ENCODE results near the gene DUS4L.
A peak's percentile ranks its signal among the peaks of the same experiment; 100 is the strongest.

Gene DUS4L

GRCh38 chr7:107579885-107580715, 16.3 kb downstream of the DUS4L start, which contains the start of gene BCAP29:
Gene BCAP29 (plus strand): TSS chr7:107580246. CDS start chr7:107580773, 527 bp downstream.
- CTCF ChIA-PET = interaction anchor here (1.3 to 1.8 kb wide), 2 partner anchors 13 to 16 kb away, joined by 3 to 8 read pairs; partner anchors contain the start of genes COG5 and DUS4L
- peak within 1 kb of the TSS; percentile 66 to 89 for H3K27ac ChIP-seq (ENCODE audit: insufficient read depth in 1 of 2, low read depth in 1 of 2, low read length in 2 of 2, poor library complexity in 1 of 2, severe bottlenecking in 2 of 2)
- H3K4me3 ChIP-seq (ENCODE audit: control insufficient read depth in 1 of 7, extremely low read depth in 1 of 7, insufficient read depth in 4 of 7, low read depth in 2 of 7, low read length in 6 of 7) = peak within 1 kb of the TSS; percentile 85 to 95 (median 89)
- under 1% methylated on average over 61 of the region's 89 CpGs for WGBS (ENCODE audit: insufficient coverage)
- no peaks in the 10 kb centered on the region for H3K27me3 ChIP-seq (replicated peaks in 2 of 5; ENCODE audit: control insufficient read depth in 4 of 5, insufficient read depth in 5 of 5, low read length in 4 of 5)
- no peaks in the 10 kb centered on the region for H3K9me3 ChIP-seq (ENCODE audit: control extremely low read depth in 1 of 5, control insufficient read depth in 4 of 5, insufficient read depth in 2 of 5, low read depth in 1 of 5, low read length in 4 of 5)
- peak; percentile 68 to 86 (median 81) for DNase-seq
- POLR2A ChIA-PET = interaction anchor here (1.3 kb wide), 1 partner anchor 16 kb away, joined by 3 read pairs; the partner anchor contains the start of genes COG5 and DUS4L
- peaks cover 4 to 12% (median 6%) of the 10 kb centered on the region in 4 experiments for H3K36me3 ChIP-seq (ENCODE audit: control insufficient read depth in 4 of 4, insufficient read depth in 4 of 4, low read length in 3 of 4)
- H3K4me1 ChIP-seq (ENCODE audit: control extremely low read depth in 1 of 4, control insufficient read depth in 4 of 4, insufficient read depth in 4 of 4, low read length in 3 of 4) = peaks cover 0 to 19% (median 13%) of the 10 kb centered on the region in 4 experiments

GRCh38 chr7:107580716-107581383, 17.1 kb downstream of the DUS4L start:
- ChIA-PET POLR2A (interaction anchor here (1.3 kb wide), 1 partner anchor 17 kb away, joined by 3 read pairs; the partner anchor contains the start of genes COG5 and DUS4L), CTCF (interaction anchor here (1.0 to 1.8 kb wide), 2 partner anchors 16 to 17 kb away, joined by 3 to 8 read pairs; partner anchors contain the start of genes COG5 and DUS4L)
- H3K36me3 ChIP-seq (ENCODE audit: control insufficient read depth in 4 of 4, insufficient read depth in 4 of 4, low read length in 3 of 4) = peaks cover 4 to 13% (median 5%) of the 10 kb centered on the region in 4 experiments
- no peaks in the 10 kb centered on the region for H3K9me3 ChIP-seq (ENCODE audit: control extremely low read depth in 1 of 5, control insufficient read depth in 4 of 5, insufficient read depth in 2 of 5, low read depth in 1 of 5, low read length in 4 of 5)
- H3K27me3 ChIP-seq (replicated peaks in 2 of 5; ENCODE audit: control insufficient read depth in 4 of 5, insufficient read depth in 5 of 5, low read length in 4 of 5) = no peaks in the 10 kb centered on the region
- DNase-seq = no peak
- H3K4me3 ChIP-seq (ENCODE audit: control insufficient read depth in 1 of 7, extremely low read depth in 1 of 7, insufficient read depth in 4 of 7, low read depth in 2 of 7, low read length in 6 of 7) = peak overlapping the region; percentile 85 to 95 (median 89)
- H3K4me1 ChIP-seq (ENCODE audit: control extremely low read depth in 1 of 4, control insufficient read depth in 4 of 4, insufficient read depth in 4 of 4, low read length in 3 of 4) = peaks cover 0 to 19% (median 13%) of the 10 kb centered on the region in 4 experiments
- no CpG with 5 or more reads among the region's 10 CpGs for WGBS (ENCODE audit: insufficient coverage)
- peak overlapping the region; percentile 66 to 89 for H3K27ac ChIP-seq (ENCODE audit: insufficient read depth in 1 of 2, low read depth in 1 of 2, low read length in 2 of 2, poor library complexity in 1 of 2, severe bottlenecking in 2 of 2)

GRCh38 chr7:107581387-107582013, 17.7 kb downstream of the DUS4L start:
- Histone ChIP-seq H3K36me3 (ENCODE audit: control insufficient read depth in 4 of 4, insufficient read depth in 4 of 4, low read length in 3 of 4) (peaks cover 4 to 15% (median 6%) of the 10 kb centered on the region in 4 experiments), H3K4me1 (ENCODE audit: control extremely low read depth in 1 of 4, control insufficient read depth in 4 of 4, insufficient read depth in 4 of 4, low read length in 3 of 4) (peaks cover 0 to 19% (median 13%) of the 10 kb centered on the region in 4 experiments), H3K27ac (ENCODE audit: insufficient read depth in 1 of 2, low read depth in 1 of 2, low read length in 2 of 2, poor library complexity in 1 of 2, severe bottlenecking in 2 of 2) (peak overlapping the region in 1 of 2 experiments; percentile 89), H3K9me3 (ENCODE audit: control extremely low read depth in 1 of 5, control insufficient read depth in 4 of 5, insufficient read depth in 2 of 5, low read depth in 1 of 5, low read length in 4 of 5) (no peaks in the 10 kb centered on the region), H3K27me3 (replicated peaks in 2 of 5; ENCODE audit: control insufficient read depth in 4 of 5, insufficient read depth in 5 of 5, low read length in 4 of 5) (no peaks in the 10 kb centered on the region), H3K4me3 (ENCODE audit: control insufficient read depth in 1 of 7, extremely low read depth in 1 of 7, insufficient read depth in 4 of 7, low read depth in 2 of 7, low read length in 6 of 7) (peak overlapping the region in 2 of 7 experiments; percentile 88 to 93)
- POLR2A ChIA-PET = no interaction called here
- 93% methylated on average over 3 of the region's 5 CpGs for WGBS (ENCODE audit: insufficient coverage)
- no peak for DNase-seq
- CTCF ChIA-PET = interaction anchor here (1.0 kb wide), 2 partner anchors 16 to 143 kb away, joined by 3 read pairs; no protein-coding TSS in a partner anchor

- 100% methylated on average over 1 of the region's 2 CpGs for WGBS (ENCODE audit: insufficient coverage)
- Histone ChIP-seq H3K27me3 (replicated peaks in 2 of 5; ENCODE audit: control insufficient read depth in 4 of 5, insufficient read depth in 5 of 5, low read length in 4 of 5) (no peaks in the 10 kb centered on the region), H3K27ac (ENCODE audit: insufficient read depth in 1 of 2, low read depth in 1 of 2, low read length in 2 of 2, poor library complexity in 1 of 2, severe bottlenecking in 2 of 2) (no peak overlapping the region), H3K4me3 (ENCODE audit: control insufficient read depth in 1 of 7, extremely low read depth in 1 of 7, insufficient read depth in 4 of 7, low read depth in 2 of 7, low read length in 6 of 7) (no peak overlapping the region), H3K9me3 (ENCODE audit: control extremely low read depth in 1 of 5, control insufficient read depth in 4 of 5, insufficient read depth in 2 of 5, low read depth in 1 of 5, low read length in 4 of 5) (no peaks in the 10 kb centered on the region), H3K4me1 (ENCODE audit: control extremely low read depth in 1 of 4, control insufficient read depth in 4 of 4, insufficient read depth in 4 of 4, low read length in 3 of 4) (peaks cover 0 to 19% (median 13%) of the 10 kb centered on the region in 4 experiments), H3K36me3 (ENCODE audit: control insufficient read depth in 4 of 4, insufficient read depth in 4 of 4, low read length in 3 of 4) (peaks cover 4 to 8% (median 7%) of the 10 kb centered on the region in 4 experiments)
- POLR2A ChIA-PET = no interaction called here
- DNase-seq = peak in 2 of 3 donors; percentile 25 to 38
- CTCF ChIA-PET = no interaction called here
Measured at GRCh38 chr7:107582875-107583274, 19.1 kb downstream of the DUS4L start.

GRCh38 chr7:107584716-107585115, 20.9 kb downstream of the DUS4L start:
- CTCF ChIA-PET = no interaction called here

GRCh38 chr7:107588529-107589130, 24.9 kb downstream of the DUS4L start:
- Histone ChIP-seq H3K9me3 (ENCODE audit: control extremely low read depth in 1 of 5, control insufficient read depth in 4 of 5, insufficient read depth in 2 of 5, low read depth in 1 of 5, low read length in 4 of 5) (no peaks in the 10 kb centered on the region), H3K27me3 (replicated peaks in 2 of 5; ENCODE audit: control insufficient read depth in 4 of 5, insufficient read depth in 5 of 5, low read length in 4 of 5) (no peaks in the 10 kb centered on the region), H3K36me3 (ENCODE audit: control insufficient read depth in 4 of 4, insufficient read depth in 4 of 4, low read length in 3 of 4) (peaks cover 8 to 11% (median 10%) of the 10 kb centered on the region in 4 experiments), H3K4me3 (ENCODE audit: control insufficient read depth in 1 of 7, extremely low read depth in 1 of 7, insufficient read depth in 4 of 7, low read depth in 2 of 7, low read length in 6 of 7) (no peak overlapping the region), H3K27ac (ENCODE audit: insufficient read depth in 1 of 2, low read depth in 1 of 2, low read length in 2 of 2, poor library complexity in 1 of 2, severe bottlenecking in 2 of 2) (no peak overlapping the region), H3K4me1 (ENCODE audit: control extremely low read depth in 1 of 4, control insufficient read depth in 4 of 4, insufficient read depth in 4 of 4, low read length in 3 of 4) (no peaks in the 10 kb centered on the region)
- ChIA-PET CTCF (no interaction called here), POLR2A (interaction anchor here (0.5 to 0.7 kb wide), 2 partner anchors 155 to 160 kb away, joined by 3 read pairs; no protein-coding TSS in a partner anchor)
- 82% methylated on average over 2 of the region's 5 CpGs for WGBS (ENCODE audit: insufficient coverage)
- no peak for DNase-seq

More at GRCh38 chr7:107584716-107585115, 20.9 kb downstream of the DUS4L start:
- no peak overlapping the region for H3K4me3 ChIP-seq (ENCODE audit: control insufficient read depth in 1 of 7, extremely low read depth in 1 of 7, insufficient read depth in 4 of 7, low read depth in 2 of 7, low read length in 6 of 7)
- DNase-seq = no peak
- POLR2A ChIA-PET = no interaction called here
- H3K27ac ChIP-seq (ENCODE audit: insufficient read depth in 1 of 2, low read depth in 1 of 2, low read length in 2 of 2, poor library complexity in 1 of 2, severe bottlenecking in 2 of 2) = no peak overlapping the region
- H3K4me1 ChIP-seq (ENCODE audit: control extremely low read depth in 1 of 4, control insufficient read depth in 4 of 4, insufficient read depth in 4 of 4, low read length in 3 of 4) = peaks cover 0 to 15% (median 9%) of the 10 kb centered on the region in 4 experiments
- H3K36me3 ChIP-seq (ENCODE audit: control insufficient read depth in 4 of 4, insufficient read depth in 4 of 4, low read length in 3 of 4) = peaks cover 7 to 11% (median 9%) of the 10 kb centered on the region in 4 experiments
- H3K27me3 ChIP-seq (replicated peaks in 2 of 5; ENCODE audit: control insufficient read depth in 4 of 5, insufficient read depth in 5 of 5, low read length in 4 of 5) = no peaks in the 10 kb centered on the region
- H3K9me3 ChIP-seq (ENCODE audit: control extremely low read depth in 1 of 5, control insufficient read depth in 4 of 5, insufficient read depth in 2 of 5, low read depth in 1 of 5, low read length in 4 of 5) = no peaks in the 10 kb centered on the region
- no CpG with 5 or more reads among the region's 2 CpGs for WGBS (ENCODE audit: insufficient coverage)

Measured in common myeloid progenitor, CD34-positive (primary cell).